ENCODE results near the gene POTEM.
"Not testable (repeated sequence)": the region's sequence is repeated elsewhere in the genome, so short reads cannot be mapped to it uniquely, and the experiment has no call there.

Gene POTEM

DNA sequence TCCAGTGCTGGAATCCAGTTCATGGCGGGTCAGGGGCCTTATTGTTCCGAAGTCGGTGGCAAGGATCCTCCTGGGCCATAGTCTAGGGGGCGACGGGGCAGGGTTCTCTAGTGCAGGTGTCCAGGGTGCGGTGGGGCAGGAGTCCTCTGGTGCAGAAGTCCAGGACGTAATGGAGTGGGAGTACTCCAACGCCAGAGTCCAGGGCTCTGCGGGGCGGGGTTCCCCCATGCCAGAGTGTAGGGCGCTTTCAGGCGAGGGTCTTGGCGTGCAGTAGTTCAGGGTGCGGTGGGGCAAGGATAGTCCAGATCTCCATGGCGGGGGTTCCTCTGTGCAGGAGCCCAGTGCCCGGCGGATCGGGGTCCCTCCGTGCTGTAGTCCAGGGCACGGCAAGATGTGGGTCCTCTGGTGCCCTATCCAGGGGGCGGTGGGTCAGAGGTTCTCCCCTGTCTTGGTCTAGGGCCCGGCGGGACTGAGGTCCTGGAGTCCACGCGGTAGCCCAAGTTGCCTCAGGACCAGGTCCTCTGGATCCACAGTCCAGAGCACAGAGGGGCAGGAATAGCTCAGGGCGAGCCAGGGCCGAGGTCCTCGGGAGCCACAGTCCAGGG is 70.9 kb downstream of the POTEM start:
- not testable (repeated sequence) for DNase-seq

DNA sequence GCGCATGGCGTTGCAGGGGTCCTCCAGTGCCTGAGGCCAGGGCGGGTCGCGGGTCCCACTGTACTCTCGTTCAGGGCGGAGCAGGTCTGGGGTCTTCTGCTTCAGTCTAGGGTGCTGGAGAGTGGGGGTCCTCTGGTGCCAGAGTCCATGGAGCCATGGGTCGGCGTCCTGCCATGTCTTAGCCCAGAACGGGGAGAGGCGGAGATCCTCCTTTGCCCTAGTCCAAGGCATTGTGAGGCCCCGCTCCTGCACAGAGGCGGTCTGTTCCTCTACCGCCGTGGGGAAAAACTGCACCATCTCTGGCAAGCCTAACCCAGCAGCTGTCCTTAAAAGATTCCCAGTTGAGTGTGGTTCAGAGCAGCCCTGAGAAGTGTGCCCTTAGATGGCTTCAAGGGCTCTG is 71.6 kb downstream of the POTEM start:
- DNase-seq = not testable (repeated sequence)

- not testable (repeated sequence) for DNase-seq
Measured at GRCh38 chr14:19043384-19043783, 76.2 kb downstream of the POTEM start.
